GM19467 (cell line): ENCODE data around the gene SLIT3.

Experiments
- ATAC-seq: cut with Tn5 transposase; IDR thresholded peaks from one replicate; pipeline ENCODE4 v1.9.1; 2021; ENCODE audit warnings: mild to moderate bottlenecking, moderate library complexity; ENCODE audit not compliant: unreplicated experiment

Gene SLIT3

DNA sequence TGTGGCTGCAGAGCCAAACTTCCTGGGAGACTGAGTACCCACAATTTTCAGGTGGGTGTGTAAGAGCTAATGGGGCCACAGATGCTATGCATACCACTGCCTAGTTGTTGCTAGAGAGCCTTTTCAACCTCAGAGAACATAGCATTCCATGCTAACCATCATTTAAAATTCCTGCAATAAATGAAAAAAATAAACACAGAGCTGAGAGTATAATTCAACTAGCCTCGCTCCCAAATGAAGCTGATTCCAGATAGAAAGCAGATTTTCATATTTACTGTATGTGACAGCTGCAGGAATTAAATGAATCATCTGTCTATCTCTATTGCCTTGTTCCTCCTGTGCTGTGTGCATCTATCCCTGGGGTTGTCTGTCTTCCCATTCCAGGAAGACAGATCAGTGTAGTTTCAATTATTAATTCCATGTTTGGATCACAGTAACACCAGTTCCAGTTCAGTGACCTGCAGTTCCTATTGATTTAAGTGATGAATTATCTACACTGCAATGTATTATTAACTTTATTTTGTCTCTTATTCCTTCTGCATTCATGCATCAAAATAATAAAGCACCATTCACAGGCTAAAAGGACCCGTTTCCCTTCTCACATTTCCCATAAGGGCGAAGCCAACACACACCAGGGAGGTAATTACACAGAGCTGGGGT lies 324.5 kb downstream of the SLIT3 start:
- no peak for ATAC-seq

DNA sequence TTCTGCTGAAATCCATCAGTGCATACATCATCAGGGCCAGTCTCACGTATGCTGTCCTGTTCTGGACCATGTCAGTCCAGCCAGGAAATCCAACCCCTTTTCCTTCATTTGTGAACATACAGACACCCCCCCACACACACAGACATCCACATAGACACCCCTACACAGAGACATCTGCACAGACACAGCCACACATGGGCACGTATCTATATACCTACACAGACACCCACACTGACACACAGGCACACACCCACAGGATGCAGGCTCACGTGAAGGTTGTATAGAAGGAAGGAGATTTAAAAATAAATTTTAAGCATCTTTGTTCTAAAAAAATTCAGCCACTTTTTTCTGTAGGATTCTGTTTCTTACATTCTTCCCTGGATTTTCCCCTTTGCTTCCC lies 325.6 kb downstream of the SLIT3 start:
- ATAC-seq = no peak

DNA sequence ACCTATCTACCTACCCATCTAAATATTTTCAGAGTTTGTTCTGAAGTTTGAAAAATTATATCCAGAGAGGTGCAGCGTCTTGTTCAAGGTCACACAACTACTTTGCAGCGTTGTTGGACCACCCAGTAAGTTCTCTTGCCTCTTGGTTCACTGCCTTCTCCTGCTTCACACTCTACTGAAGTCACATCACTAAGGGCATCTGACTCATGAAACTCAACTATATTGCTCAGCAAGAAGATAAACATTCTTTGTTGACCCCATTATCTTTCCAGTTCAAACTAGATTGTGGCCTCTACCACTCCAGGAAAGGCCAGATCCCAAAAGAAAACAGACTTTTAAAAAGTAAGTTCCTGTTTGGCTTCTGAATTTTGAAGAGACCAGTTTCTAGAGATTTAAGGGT lies 326.9 kb downstream of the SLIT3 start:
- ATAC-seq = no peak

DNA sequence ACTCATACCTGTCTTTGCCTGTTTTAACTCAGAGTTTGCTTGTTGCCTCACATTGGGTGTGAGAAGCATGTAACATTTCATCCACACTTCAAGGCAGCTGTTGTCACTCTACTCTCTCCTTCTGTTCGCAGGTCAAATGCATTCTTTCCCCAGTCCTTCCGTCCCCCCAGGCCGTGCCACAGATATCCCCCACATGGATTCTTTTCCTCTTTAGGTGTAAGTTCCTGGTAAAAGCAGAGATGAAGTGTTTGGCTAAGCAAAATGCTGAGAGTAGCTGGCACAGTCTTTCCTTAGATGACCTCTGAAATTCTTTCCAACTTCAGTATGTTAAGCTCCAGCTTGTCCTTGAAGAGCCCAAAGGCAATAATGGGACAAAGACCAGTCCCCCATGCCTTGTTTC lies 328.2 kb downstream of the SLIT3 start:
- ATAC-seq = no peak

DNA sequence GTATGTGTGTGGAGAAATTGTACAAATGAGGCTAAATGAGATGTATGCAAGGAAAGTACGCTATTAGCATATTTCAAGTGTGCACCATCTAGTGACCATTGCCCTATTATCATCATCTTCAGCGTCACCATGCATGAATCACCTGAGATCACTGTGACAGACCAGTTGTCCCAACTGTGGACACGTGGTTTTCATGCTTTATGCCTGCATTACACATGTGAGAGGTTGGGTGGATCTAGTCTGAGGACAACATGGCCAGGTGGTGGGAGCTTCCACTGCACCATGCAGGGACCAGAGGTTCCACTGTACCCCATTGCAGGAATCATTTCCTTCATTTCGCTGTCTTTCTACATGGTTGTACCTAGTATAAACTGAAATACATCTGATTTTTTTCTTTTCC lies 329.8 kb downstream of the SLIT3 start:
- no peak for ATAC-seq

DNA sequence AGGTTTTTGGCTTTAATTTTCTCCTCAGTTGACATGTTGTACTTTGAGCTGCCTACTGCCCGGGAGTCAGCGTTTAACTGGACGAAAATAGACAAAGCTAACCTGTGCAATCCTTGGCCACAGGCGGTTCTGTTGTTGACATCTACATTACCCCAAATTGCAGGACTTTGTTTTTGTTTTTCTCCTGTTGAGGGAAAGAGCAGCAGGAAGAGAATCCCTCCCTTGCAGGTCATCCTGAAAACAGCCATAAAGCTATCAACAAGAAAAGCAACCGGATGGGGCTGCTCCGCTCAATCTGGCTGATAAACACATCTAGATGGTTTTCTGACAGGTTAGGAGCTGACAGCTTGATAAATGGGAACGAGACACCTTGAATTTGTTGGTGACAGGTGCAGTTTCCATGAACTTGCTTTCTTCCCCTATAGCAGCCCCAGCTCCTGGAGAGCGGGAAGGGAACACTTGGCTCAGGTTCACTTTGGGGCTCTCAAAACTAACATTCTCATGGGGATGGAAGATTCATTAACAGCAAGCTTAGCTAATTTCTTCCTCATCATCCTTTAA lies 331.5 kb downstream of the SLIT3 start:
- no peak for ATAC-seq

DNA sequence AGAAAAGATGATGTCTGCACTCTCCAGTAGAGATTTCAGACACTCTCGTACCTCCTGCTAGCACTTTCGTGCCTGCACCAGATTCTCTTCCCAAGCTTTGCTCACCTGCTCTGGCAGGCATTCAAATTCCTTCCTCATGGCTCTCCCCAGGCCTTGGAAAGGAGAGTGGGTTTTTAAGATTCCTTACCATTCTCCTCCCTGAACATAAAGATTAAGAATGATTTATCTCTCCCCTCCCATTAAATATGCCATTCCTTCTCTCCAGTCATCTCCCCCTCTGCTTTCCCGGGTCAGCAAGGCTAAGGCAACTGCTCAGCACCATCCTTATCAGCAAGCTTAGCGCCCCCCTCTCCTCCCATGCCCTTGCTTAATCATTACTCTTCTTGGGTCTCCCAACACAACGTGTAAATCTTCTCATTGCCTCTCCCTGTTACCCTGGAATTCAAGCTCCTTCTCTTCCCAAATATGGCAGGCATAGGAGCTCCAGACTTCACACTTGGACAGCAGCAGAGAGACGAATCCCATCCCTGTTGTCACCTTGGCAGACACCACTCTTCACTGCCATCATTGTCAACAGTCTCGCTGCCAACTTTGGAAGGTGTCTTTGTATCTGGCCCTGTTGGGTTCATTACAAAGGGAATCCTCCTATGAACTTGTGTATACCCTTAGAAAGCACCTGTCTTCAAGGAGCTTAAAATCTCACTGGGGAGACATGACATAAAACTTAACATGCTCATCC lies 332.9 kb downstream of the SLIT3 start:
- no peak for ATAC-seq

DNA sequence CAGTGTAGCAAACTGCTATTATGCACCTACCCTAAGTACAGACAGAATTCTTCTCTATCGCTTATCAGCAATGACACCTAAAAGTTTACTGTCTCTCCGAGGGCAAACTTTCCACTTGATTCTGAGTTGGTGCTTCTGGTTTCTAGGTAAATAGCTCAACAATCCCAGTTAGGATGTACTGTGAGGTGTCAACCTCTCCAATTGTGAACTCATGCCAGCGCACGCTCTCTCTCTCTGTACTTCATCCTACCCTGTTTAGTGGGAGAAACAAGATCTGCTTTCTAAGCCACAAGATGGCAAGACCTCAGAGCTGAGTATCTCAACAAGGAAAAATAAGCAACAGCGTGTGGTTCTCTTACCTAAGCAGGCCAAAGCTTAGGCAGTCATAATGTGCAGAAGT lies 335.3 kb downstream of the SLIT3 start:
- ATAC-seq = no peak

DNA sequence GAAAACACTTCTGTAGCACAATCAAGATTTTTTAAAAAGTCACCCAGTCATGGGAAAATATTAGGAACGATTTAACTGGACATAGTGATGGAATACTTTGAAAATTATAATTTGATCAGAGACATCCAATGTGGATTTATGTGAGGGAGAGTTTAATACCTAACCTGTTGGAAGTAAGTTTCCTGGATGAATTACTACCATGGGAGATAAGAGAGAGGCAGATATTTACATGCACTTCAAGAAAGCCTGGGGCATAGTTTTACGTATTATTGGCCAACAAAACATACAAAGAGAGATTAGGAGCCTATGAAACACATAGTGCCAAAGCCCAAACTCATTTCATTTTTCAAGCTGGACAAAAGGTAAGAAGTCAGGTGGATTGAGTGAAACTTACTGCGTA lies 336.8 kb downstream of the SLIT3 start:
- ATAC-seq = no peak

DNA sequence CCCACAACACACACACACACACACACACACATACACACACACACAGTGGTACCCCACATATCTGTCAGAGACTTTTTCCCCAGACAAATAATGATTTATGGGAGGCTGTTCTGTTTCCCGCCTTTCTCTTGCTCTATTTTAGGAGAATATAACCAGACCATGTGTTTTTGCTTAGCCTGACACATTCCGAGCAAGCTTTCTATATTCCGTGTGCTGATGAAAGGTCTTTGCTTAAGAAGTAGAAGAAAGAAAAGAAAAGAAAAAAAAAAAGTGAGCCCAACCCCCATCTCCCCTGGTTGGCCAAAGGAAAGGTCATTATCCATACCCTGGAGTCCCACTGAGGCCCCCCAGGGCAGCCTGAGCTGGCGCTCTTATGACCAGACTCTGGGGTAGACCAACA lies 338.6 kb downstream of the SLIT3 start:
- no peak for ATAC-seq

DNA sequence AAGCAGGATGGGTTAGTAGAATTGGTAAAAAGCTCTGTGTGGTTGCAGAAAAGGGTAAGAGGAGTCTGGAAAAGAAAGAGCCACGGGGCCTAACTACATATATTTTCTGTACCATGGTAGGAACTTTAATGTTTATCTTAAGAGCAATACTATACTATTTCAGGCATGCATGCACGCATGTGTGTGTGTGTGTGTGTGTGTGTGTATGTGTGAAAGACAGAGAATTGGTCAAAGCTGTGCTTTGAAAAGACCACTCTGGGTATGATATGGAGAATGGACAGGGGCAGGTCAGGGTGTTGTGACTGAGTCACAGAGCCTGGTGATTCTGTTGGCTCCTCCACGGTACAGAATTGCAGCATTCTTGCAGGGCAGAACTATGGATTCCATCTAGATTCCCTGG lies 339.3 kb downstream of the SLIT3 start:
- no peak for ATAC-seq

DNA sequence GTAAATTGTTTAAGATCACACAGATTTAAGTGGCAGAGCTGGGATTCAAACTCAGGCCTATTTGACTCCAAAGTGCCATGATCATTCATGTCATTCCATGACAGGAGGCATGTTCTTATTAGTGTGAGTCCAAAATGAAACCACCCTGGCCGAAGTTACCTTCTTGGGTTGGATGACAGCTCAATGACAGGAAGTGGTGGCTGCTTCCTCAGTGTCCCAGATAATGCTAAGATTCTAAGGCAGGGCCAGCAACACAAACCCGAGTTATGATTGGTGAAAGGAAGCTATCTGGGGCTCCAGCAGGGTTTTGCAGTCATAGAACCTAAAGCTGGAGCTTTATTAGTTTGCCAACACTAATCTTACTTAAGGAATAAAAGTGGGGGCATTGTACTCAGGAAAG lies 340.4 kb downstream of the SLIT3 start:
- ATAC-seq = no peak

DNA sequence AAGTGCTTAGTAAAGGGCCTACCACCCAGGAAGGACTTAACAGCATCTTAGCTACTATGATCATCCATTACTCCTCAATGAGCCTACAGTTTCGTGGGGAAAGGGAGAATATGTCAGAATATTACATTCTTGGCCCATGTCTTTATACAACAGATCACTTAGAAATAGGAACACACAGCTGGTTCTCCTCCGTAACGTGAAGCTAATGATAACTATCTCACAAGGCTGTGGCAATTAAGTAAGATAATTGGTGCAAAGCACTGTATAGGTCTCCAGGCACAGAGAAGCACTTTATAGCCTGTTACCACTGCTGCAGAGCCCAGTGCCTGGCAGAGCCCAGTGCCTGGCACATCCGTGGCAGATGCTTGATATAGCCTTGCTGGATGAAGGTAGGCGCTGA lies 347.6 kb downstream of the SLIT3 start:
- ATAC-seq = no peak

DNA sequence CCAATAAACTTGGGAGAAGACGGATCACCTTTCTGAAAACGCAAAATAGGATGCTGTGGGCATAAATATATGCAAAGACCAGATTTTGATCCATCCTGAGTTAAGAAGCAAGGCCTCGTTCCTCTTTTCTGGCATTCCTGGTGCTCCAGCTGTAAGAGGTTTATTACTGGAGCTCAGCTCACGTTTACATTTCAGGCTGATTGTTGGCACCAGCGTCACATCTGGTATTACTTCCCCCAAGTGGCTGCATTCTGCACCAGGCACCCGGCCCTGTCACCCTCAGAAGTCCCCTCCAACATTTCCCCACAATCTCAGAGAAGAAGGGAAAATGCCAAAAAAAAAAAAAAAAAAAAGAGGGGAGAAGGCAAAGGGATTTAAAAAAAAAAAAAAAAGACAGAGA lies 348.7 kb downstream of the SLIT3 start:
- ATAC-seq = no peak

DNA sequence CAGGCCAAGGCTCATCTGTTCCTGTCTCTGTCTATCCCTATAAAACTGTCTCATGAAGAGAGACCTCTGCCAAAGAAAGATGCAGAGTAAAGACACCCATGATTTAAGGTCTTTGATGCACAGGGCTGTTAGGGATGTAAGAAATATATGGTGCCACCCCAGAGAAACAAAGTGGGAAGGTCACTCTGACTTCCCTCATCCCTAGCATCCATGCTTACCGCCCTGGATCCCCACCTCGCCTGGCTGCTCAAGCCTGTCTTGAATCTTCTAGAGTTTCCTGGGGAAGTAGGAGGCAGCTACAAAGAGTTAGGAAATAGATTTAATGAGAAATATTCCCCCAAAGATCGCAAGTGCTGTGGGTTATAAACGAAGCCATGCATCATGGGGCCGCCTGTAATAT lies 349.2 kb downstream of the SLIT3 start:
- ATAC-seq = no peak

DNA sequence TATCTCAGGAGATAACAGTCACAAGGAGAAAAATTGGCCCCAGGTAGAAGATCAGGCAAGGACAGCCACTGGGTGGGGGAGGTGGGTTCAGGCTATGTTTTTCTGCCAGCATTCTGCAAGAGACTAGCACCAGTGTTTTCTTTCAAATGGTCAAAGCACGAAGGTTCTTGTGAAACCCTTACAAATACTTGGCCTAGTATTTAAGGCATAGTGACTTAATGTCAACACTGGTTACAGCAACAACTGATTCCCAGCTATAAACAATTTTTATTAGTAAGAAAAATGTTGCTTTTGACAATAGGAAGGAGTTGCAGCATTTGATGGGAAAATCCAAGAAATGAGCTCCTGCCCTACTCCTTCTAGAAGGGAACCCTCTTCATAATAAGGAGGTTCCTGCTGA lies 349.6 kb downstream of the SLIT3 start:
- no peak for ATAC-seq

DNA sequence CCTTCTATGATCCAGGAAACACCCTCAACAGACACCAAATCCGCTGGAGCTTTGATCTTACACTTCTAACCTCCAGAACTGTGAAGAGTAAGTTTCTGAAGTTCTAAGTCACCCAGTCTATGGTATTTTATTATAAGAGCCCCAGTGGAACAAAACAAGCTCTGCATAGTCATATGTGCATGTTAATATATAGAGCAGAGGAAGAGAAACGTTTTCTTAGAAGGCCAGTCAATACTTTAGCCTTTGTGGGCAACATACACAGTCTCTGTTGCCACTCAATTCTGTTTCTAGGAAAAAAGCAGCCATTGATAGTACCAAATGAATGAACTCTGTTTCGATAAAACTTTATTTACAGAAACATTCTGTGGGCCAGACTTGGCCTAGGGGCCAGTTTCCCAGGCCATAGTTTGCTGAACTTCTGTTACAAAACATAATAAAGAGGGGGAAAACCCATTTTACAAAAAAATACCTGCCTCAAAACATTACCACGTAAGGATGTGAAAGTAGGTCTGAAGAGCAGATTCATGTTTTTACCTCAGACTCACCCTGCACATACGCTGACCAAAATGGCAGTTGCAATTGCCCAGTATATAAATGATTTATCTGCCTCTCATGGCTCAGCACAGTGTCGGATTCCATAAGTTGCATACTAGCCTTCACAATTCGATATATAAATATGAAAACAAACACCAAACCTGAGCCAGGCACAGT lies 350.5 kb downstream of the SLIT3 start:
- ATAC-seq = no peak

DNA sequence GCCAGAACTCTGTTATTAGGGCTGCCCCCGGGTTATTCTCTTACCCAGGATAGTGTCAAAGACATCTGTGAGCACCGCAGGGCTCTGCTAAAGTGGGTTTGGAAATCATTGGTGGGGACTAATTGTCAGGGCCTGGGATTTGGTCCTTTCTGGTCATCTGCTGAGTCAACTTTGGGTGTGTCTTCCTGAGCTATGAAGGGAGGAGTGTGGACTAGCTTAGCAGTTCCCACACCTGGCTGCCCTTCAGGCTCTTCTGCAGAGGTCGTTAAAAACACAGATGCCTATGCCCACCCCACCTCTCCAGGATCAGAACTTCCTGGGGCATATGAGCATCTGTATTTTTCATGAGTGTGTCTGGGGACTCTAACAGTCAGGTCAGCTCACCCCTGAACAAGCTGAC lies 352.2 kb downstream of the SLIT3 start:
- ATAC-seq = no peak

DNA sequence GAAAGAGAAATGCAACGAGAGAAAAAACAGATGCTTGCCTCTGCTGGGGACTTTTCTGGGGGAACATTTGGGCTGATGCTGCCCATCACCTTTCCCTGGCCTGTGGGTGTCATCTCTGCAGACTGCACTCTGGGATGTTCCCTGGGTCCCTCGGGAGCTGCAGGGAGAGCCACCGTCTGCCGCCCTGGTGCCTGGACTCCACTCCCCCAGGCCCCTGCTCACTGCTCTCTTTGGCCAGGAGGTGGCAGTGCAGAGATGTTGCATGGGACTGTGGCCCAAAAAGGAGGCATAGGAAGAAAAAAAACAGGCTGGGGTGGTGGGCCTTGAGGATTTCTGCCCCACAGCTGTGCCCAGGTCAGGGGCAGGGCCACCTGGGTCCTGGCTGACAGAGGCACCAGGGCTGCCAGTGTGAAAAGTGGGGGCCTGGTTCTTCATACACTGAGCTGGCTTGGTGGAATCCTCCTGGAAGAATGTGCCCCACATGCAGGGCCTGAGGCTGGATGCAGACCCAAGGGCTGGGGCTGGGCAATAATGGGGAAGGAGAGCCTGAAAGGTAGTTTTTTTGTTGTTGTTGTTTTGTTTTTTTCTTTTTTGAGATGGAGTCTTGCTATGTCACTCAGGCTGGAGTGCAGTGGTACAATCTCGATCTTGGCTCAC lies 353.6 kb downstream of the SLIT3 start:
- ATAC-seq = peak; percentile 63

DNA sequence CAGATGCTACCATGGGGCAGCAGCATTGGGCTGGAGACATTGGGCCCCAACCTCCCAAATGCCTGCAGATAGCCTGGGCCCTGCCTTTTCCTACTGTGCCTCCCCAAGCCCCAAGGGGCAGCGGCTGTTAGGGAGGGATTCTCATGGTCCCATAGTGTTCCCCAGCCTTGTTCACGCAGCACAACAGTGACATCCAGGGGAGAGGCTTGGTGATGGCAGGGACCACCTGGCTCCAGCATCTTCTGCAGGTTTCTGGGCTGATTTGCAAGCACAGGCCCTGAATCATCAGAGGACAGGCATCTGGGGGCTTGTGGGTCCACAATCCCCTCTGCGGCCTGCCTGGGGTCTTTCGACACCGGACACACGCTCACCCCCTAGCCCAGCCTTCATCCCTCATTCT lies 354.6 kb downstream of the SLIT3 start:
- no peak for ATAC-seq

DNA sequence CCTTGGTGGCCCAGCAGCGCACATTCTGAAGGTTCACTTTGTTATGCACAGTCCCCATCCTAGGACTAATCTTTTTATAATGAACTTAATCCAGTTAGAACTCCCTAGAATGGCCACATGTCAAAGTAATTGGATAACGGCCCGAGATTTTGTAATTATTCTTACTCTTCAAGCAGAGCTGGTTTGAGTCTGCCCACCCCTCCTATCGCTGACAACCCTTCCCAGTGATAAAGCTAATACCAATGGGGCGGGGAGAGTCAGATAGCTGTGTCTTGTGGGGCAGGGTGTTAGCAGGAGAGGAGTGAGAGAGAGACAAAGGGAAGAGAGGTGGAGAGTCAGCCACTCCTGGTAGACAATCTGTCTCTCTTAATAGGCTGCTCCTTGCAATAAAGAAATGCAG lies 356.9 kb downstream of the SLIT3 start:
- ATAC-seq = no peak
